OCI-LY1 (cell line): Measurements from ENCODE around the gene DDX56.

ENCODE experiments used
- CTCF ChIP-seq: fragments of 200-600 bp; sonication (generic), shearing (Covaris generic); IDR thresholded peaks from 2 replicates; pipeline ENCODE4 v1.5.1; 2017; ENCODE audit warnings: mild to moderate bottlenecking, antibody characterized with exemption, low read length, moderate library complexity, mixed read lengths
- EZH2 ChIP-seq: fragments of 200-600 bp; sonication (generic), shearing (Covaris generic); IDR thresholded peaks from 2 replicates; pipeline ENCODE4 v1.8.0; 2017; ENCODE audit warnings: borderline replicate concordance, mixed run types, mild to moderate bottlenecking, antibody characterized with exemption, low read length, moderate library complexity, mixed read lengths

DNA sequence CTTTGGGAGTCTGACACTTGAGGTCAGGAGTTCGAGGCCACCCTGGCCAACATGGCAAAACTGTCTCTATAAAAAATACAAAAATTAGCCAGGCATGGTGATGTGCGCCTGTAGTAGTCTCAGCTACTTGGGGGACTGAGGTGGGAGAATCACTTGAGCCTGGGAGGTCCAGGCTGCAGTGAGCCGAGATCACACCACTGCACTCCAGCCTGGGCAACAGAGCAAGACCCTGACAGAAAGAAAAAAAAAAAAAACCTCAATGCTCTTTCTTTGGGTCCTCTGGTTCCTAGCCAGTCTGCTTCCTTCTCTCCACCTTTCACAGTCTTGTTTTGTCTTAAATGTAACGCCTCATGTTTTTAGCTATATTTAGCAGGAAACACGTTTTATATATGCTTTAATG lies 42.1 kb upstream of the DDX56 start:
- TF ChIP-seq CTCF, result no peak
- TF ChIP-seq EZH2, result no peak
